IPS-11a (cell line): ENCODE measurements around the gene NCK2.

Experiments
- H3K4me3 ChIP-seq: one replicate; pipeline ENCODE4 v1.5.1; 2013; ENCODE audit warnings: low read depth, low read length, control low read depth

Gene NCK2

DNA sequence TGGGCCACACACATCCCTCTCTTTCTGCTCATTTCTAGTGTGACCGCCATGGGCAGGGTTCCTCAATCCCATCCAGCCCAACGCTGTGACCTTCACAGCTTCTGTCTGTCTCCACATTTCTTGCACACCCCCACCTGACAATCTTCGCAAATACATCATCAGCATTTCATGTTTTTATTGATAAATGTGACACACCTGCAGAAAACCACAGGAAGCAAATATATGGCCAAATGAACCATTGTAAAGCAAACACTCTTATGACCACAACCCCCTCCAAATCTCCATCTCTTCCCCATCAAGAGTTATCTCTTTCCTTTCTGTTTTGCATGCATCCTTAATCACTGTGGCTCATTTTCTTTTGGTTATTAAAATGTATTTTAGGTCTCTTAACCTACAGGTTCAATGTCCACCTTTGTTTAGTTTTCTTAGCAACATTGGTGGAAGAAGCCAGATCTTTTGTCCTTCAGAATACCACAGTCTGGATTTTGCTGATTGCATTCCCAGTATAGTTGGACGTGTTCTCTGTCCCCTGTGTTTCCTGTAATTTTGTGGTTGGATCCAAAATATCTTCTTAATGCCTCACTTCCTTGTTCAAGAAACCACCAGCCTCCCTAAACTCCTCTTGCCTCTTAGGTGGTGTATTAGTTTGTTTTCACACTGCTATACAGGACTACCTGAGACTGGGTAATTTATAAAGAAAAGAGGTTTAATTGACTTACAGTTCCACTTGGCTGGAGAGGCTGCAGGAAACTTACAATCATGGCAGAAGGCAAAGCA is 9.8 kb upstream of the NCK2 start:
- no peak overlapping the region for H3K4me3 ChIP-seq

DNA sequence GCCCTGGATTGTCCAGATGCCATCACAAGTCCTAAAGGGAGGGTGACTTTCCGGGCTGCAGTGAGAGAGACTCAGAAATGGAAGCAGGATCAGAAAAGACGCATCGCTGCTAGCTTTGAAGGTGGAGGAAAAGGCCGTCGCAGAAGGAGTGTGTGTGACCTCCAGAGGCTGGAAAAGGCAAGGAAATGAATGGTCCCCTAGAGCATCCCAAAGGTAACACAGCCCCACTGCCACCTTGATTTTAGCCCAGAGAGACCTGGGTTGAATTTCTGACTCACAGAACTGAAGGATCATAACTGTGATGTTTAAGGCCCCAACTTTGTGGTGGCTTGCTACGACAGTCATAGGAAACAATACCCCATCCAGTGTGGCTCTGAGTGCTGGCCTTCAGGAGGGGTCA is 8.6 kb upstream of the NCK2 start:
- no peak overlapping the region for H3K4me3 ChIP-seq

DNA sequence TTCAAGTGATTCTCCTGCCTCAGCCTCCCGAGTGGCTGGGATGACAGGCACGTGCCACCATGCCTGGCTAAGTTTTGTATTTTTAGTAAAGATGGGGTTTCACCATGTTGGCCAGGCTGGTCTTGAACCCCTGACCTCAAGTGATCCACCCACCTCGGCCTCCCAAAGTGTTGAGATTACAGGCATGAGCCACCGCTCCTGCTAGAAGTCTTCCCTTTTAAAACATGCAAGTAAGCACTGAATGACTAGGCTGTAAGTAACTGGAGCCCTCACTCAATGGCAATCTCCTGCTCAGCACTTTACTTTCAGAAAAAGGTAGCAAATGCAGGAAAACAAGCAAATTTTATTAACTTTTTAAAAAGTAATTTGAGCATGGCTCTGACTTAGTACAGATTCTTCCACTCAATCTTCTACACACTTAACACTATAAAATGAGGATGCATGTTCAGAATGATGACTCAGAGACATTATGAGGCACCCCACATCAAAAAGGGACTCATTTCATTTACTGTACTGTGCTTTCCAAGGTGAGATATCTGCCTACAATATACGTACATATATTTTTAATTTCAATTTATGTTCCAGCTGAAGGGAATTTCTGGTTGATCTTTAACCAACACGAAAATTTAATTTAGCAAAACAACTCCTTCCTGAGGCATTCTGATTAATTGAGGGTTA is 6.6 kb upstream of the NCK2 start:
- H3K4me3 ChIP-seq, result no peak overlapping the region

DNA sequence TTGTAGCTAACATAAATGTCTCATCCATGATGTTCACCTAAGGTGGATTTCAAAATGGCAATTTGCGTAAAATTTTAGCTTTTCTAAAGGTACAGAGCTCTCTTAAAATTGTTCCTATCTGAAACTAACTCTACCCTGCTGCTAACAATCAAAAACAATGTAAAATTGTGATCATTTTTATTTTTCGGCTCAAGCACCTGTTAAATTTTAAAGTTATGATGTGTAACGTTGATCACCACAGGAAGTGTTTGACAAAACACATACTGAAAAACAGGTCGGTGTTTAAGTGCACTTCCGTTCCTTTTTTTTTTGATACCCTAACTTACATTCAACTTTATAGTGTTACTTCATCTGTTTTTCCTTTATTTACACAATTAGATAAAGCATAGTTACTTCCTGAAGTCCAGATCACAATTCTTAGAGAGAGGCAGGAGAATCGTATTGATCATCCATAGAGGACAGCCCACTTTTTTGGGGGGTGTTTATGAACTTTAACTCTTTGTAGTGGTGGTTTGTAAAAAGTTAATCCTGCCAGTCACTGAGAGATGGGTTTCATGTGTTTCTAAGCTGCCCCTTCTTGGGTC is 6.0 kb upstream of the NCK2 start:
- H3K4me3 ChIP-seq, result no peak overlapping the region

DNA sequence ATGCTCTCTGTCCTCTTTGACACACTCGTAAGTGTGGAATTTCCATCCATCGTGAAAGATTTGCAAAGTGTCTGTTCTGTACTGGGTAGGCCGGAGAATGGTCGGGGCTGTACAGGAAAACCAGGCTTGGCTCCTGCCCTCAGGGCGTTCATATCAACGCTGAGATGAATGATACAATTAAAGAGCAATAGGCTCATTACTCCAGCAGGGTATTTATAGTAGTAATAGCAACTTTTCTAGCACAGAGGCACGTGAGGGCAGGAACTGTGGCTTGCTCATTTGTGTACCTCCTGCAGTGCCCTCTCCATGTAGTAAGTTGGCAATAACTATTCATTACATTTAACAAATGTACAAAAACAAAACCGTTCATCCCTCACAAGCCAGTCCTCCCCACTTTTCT is 5.3 kb upstream of the NCK2 start:
- no peak overlapping the region for H3K4me3 ChIP-seq

DNA sequence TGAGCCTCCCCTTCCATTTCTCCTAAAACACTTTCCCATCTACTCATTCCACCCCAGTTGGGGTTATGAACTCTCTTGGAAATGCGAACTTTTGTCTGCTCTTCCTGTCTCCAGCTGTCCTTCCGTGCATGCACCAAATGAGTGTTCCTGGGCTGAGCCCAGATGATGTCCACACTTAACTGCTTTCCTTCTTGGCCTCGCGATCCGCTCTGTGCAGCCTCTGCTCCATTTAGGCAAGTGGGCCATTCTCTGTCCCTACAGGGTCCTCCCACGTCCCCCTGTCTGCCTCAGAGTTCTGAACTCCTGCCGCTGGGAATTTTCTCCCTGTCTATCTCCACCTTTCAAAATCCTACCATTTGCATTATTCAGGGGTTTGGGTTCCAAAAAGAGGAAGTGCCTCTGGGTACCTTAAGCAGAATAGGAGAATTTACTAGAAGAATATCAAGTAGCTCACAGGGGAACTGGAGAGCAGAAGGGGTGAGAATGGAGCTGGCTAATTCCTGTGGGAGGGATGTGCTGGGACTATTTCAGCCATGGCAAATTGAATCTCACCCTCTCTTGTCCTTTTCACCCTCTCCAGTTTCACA is 4.7 kb upstream of the NCK2 start:
- no peak overlapping the region for H3K4me3 ChIP-seq

DNA sequence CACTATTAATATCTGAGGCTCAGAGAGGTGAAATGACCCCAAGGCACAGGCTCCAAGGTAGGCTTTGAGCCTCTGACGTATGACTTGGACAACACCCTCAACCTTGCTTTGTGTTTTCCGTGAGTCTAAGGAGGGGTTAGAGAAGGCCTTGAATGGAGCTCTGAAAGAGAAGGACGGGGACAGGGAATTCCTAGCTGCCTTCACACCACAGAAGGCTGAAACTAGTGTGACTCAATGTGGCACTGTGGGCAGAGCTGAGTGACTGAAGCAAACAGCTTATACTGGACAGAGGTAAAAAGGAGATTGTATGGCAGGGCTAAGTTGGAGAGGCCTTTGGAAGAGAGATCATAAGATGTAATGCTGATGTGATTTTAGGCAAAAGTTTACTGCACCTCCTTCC is 3.5 kb upstream of the NCK2 start:
- H3K4me3 ChIP-seq, result no peak overlapping the region

DNA sequence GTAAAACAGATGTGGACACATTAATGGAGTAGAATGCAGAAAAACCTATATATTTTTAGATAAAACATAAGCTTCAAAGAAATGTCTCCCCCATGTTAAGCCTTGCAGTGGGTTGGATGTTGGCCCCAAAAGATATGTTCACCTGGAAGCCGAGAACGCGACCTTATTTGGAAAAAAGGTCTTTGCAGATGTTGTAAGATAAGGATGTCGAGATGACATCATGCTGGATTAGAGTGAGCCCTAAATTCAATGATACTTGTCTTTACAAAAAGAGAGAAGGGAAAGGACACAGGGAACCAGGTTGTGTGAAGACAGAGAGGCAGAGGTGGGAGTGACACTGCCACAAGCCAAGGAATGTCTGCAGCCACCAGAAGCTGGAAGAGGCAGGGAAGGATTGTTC is 3.1 kb upstream of the NCK2 start:
- no peak overlapping the region for H3K4me3 ChIP-seq

DNA sequence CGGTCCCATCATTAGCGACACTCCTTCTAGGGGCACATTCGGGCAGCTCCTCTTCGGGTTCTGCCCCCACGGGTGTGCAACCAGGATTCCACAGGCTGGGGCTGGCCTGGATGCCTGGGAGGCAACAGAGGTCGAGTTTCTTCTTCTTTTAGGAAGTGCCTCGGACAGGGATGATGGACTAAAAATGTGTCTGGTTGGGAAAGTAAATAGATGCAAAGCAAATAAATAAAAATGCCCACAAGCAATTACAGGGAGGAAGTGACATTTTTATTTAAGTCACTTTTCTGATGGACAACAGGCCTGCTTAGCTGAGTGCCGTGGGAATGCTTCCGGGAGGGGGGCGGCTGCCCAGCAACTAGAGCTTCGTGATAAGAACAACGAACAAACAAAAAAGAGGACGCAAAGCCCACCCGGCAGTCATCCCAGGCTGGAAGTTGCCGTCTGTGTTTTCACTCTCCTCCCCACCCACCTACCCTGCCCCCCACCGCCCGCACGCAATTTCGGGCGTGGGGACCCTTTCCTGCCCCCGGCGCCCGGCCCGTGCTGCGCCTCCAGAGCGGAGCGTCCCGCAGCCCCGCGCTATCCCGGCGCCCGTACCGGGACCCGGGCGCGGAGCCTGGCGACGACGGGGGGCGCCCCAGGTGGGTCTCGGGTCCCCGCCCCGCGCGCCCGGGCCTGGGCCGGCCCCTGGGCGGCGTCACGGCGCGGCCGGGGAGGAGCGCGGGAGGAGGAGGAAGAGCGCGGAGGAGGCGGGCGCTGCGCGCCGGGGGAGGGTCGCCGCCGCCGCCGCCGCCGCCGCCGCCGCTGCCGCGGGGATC is 412 bp upstream of the NCK2 start:
- H3K4me3 ChIP-seq, result peak overlapping the region; percentile 35

DNA sequence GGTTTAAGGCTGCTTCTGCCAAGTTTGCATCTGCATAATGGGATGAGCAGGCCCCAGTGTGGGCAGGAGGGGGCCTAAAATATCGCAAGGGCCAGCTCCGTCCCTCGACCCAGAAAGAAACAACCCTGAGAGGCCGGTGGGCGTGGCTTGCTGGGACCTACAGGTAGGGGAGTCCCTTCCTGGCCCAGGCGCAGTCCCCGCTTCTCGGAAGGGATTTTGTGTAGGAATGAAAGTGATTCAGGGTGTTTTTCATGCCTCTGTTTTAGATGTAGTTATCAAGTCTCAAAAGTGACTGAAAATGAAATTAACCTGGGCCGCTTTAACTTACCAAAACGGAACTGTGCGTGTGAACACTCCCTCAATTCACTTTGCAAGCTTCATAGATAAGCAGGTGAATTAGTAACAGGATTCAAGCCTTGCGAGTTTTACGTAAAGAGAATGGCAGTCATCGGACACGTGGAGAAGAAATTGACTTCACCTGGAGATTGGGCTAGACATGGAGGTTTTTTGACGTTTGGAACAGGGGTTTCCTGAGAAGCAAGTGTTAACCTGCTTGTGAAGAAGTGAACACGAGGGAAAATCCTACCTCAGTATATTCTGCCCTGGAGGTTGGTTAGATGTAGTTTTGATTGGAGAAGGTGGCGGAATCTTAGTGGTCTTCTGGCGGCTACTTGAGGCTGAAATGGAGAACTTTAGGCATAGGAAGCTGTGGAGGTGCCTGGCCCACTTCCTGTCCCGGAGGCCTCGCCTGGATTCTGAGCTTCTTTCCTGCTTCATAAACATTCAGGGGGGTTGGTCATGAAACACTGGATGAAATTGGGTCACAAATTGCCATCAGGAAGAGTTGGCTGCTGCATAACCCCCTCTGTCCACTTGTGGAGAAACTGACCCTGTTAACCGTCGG is 1.7 kb downstream of the NCK2 start:
- H3K4me3 ChIP-seq, result peak overlapping the region; percentile 65

DNA sequence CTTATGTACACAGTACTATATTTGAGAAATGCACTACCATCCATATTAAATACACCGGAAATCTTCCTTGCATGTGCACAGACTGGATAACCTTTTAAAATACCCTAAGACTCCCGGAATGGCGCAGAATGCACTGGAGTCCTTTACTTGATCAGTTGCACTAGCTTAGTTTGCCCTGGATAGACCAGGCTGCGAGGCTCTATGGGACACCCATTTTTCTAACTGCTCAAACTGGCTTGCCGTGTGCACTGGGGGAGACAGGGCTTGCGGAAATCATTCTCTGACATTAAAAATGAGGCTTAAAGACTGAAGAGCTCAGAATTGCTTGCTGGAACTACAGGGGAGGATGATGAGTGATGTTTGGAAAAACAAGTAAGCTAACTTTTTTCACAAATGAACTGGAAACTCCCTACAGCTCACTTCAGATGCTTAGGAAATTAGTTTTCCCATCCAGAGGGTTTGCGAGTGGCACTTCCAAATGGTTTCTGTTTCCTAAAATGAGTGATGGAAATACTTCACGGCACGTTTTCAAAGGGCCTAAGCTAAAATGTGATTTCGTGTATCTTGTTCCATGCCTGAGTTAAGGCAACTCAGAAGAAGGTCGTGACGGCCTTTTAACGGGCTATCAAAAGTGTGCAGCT is 2.7 kb downstream of the NCK2 start:
- H3K4me3 ChIP-seq, result no peak overlapping the region

DNA sequence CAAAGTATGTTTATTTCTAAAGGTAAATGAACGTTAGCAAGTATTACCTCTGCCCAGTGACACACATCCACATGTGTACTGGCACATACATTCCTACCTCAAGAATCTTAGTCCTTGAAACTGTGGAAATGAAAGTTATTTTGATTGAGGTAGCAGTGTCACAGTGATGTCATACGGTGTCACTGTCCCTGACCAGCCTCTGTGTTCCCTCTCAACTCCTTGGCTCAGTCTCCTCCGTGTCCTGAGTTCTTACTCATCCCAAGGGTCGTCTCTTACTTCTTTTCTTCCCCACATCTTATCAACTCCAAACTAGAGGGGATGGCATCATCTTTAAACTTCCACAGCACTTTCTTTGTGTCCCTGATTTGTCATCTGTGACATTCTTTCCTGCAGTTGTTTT is 3.3 kb downstream of the NCK2 start:
- no peak overlapping the region for H3K4me3 ChIP-seq

DNA sequence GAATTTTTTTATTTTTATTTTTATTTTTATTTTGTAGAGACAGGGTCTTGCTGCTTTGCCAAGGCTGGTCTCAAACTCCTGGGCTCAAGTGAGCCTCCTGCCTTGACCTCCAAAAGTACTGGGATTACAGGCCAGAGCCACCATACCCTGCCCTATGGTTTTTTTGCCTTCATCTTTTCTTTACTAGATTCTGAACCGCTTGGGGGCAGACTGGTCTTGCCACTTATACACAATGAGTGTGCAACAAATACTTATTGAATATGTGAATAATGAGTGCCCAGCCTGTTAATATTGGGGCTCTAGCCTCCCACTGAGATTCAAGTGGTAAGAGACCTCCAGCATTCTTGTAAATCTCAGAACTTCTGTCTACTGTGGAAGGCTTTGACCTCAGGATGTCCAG is 3.9 kb downstream of the NCK2 start:
- H3K4me3 ChIP-seq, result no peak overlapping the region

DNA sequence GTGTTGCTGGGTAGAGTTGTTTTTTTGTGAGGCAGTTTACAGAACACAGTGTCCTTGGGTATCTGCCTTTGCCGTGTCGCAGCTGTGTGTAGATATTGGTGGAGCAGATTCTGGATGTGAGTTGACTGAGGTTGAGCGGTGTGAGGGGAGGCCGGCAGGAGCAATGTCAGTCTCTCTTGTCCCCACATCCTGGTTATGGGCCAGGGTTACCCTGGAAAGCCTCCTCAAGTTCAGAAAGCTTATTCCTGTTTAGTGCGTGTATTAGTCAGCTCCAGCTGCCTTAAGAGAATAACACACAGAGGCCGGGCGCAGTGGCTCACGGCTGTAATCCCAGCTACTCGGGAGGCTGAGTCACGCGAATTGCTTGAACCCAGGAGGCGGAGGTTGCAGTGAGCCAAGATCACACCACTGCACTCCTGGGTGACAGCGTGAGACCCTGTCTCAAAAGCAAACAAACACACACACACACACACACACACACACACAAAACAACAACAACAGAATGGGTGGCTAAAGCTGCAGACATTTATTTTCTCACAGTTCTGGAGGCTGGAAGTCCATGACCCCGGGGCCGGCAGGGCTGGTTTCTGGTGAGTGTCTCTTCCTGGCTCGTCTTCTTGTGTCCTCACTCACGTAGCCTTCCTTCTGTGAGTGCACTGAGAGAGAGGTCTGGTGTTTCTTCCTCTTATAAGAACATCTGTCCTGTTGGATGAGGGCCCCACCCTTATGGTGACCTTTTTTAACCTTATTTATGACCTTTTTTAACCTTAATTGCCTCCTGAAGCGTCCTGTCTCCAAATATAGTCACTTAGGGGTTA is 5.1 kb downstream of the NCK2 start:
- H3K4me3 ChIP-seq, result no peak overlapping the region

DNA sequence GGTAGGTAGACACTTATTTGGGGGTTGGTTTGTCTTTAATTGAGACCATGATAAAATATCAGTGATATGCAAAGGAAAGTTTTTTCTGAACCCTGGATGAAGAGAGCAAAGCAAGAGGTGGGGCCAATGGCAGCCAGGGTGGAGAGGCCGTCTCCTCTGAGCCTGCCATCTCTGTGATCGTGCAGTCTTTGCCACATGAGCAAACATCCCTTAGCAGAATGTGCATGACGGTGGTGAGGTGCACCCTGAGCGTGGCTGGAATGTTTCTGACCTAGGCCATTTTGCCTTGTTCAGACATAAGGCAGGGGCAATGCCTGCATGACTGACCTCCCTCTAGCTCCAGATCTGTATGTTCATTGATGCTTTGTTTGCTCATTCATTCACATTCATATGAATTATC is 6.0 kb downstream of the NCK2 start:
- H3K4me3 ChIP-seq, result no peak overlapping the region

DNA sequence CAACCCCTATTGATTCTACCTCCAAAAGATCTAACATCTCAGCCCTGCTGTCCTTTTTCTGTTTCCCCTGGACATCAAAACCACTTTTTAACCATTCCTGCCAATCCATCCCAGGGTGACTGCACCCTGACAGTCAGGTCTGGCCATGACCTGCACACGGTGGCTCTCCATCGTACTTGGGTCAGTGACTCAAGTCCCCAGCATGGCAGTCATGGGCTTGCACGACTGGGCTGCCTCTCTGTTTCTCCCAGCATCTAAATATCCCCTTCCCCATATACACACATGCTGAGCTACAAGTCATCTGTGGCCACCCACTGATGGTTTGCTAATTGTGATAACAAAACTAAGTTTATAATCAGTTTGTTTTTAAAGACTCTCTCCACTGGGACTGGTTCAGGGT is 6.6 kb downstream of the NCK2 start:
- no peak overlapping the region for H3K4me3 ChIP-seq

DNA sequence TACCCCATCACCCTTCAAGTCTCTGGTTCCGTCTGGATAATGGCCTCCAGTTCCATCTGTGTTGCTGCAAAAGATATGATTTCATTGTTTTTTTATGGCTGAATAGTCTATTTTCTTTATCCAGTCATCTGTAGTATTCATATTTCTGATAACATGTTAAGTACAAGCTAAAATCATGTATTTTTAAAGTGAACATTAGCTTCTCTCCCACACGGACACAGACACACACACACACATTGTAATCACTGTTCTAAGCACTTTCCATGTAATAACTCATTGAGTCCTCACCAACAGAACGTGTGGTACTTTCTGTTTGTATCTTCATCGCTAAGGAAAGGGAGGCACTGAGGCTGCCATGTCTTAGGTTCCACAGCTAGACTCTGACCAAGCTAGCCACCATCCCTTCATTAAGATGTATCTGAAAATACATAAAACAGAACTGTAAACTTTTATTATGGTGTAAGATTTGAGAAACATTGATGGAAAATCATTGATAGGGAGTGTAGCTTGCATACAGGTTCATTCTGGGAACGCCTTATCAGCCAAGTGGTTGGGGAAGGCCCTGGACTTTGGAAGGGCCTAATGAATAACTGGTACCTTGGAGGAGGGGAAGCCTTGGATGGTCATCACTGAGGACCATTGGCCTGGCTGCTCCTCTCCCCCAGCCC is 8.1 kb downstream of the NCK2 start:
- H3K4me3 ChIP-seq, result no peak overlapping the region

DNA sequence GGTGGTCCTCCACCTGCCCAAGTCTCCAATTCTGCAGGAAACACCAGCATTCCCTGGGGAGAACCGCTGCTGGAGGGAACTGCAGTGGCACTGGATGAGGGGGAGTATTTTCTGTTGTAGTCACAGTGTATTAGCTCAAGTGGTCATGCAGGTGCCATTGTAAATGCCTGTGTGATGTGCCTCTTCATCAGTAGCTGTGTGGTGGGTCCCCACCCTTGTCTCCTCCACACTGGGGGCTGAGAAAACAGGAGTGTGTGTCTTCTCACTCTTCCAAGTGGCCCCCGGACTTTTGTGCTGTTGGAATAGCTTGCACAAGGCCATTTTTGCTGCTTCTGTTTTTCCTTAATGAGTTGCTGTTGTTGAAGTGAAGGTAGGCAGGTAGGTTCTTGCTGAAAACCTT is 8.7 kb downstream of the NCK2 start:
- no peak overlapping the region for H3K4me3 ChIP-seq
